Right renal pelvis (tissue), 4 donors: Measurements from ENCODE around the gene CEP57L1. TPM values are rescaled to one million over a fixed set of nuclear protein-coding genes. Genes with fewer than 3 reads are reported as not detected.

Experiments
- polyA plus RNA-seq, 4 donors: library from polyadenylated mRNA; unstranded; fragments of 120-200 nt; gene quantifications; one replicate each; pipeline ENCODE4 v1.2.1, GENCODE V29; 2013; ENCODE audit not compliant: insufficient read length in 4 of 4

Gene CEP57L1
- polyA plus RNA-seq, 4 donors = 20.9 to 24.6 (median 22.3) TPM

Other genes with a start within 250 kb of the CEP57L1 start
- 10 to 100 TPM in 3 of 4 donors, 1 to 10 TPM in 1; 8.9 to 12.8 (median 11.6) TPM for gene ARMC2, start 247.1 kb upstream of the CEP57L1 start, polyA plus RNA-seq
- gene SESN1, start 661 bp upstream of the CEP57L1 start, polyA plus RNA-seq = 10 to 100 TPM; 23.3 to 30.6 (median 26.3) TPM